Amniotic epithelial cell (primary cell): ENCODE results near the gene EBF3.

ENCODE experiments used
- DNase-seq: peaks from one replicate; pipeline ENCODE4 v3.0.0-alpha.2; 2010; ENCODE audit warnings: low read depth

The EBF3 gene

DNA sequence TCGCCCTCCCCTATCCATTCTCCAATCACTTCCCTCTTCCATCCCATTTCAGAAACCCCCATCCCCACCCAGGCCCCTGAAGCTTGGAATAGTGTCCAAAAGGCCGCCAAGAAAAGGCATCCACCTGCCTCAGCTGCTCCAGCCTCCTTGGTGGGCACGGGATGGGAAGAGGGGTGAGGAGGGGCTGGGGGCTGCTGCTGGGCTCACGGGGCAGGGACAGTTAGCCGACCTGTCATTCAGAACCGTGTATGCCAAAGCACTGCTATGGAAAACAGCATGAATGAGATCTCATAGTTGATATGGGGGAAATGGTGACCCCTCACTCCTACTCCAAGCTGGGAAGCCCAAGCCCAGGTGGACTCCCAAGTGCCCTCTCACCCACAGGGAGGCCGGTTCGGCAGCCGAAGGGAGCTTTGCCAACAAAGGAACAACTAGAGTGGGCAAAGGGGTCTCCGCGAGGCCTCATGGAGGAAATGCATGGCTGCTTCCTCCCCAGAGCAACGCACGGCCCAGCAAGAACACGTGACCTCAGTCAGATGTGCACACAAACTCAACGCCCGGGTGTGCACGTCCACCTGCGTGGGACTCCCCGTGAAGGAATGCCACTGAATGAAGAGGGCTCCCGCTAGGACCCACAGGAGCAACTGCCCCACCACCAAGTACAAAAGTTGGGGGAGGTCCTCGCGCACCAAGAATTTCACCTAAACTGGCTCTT is 52.5 kb downstream of the EBF3 start:
- no peak for DNase-seq

GRCh38 chr10:129910861-129911260 is 53.2 kb downstream of the EBF3 start:
- no peak for DNase-seq

DNA sequence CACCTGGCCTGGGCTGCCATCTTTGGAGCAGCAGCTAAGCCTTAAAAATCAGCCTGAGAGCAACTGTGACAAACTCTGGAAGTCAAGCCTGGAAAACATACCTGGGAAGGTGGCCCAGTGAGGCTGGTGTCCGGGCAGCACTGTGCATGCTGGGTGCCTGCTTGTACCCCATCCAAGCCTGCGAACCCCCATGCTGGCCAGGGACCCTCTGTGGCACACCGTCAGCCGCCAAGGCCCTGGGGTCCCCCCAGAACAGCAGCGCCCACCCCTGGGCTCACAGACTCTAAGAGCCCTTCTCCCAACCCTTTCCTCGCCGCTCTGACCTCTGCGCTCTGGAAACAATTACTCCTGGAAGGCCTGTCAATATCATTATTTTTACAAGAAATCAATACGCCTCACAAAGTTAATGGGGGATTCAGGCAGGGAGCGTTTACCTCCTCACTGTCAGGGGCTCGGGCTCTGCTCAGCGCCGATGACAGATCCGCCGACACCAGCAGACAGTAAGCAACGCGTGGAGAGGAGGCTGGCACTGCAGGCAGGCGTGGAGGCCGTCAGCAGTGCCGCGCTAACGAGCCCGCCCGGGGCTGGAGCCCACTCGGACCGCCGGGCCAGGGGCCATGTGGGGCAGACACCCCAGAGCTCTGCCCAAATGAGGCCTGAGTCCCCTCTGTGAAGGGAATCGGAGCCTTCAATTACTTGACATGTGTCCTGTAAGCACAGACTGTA is 54.4 kb downstream of the EBF3 start:
- no peak for DNase-seq

GRCh38 chr10:129909080-129909479 is 55.0 kb downstream of the EBF3 start:
- DNase-seq: no peak

GRCh38 chr10:129908406-129908805 is 55.7 kb downstream of the EBF3 start:
- no peak for DNase-seq

DNA sequence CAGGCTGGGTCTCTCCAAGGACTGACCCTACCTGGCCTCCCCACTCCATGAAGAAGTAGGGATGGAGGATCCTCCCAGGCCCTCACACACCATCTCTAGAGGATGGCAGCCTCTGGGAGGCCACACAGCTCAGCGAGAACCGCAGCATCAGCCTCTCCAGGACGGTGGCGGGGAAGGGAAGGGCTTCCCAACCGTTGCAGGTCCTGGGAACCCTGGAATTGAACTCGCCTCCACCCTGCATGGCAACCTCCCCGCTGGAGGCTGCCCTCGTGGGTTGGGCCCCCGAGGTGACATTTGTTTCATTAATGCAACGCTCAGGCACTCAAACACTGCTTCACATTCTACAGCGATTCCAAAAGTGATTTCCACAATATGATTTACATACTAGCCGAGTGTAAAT is 58.5 kb downstream of the EBF3 start:
- no peak for DNase-seq

DNA sequence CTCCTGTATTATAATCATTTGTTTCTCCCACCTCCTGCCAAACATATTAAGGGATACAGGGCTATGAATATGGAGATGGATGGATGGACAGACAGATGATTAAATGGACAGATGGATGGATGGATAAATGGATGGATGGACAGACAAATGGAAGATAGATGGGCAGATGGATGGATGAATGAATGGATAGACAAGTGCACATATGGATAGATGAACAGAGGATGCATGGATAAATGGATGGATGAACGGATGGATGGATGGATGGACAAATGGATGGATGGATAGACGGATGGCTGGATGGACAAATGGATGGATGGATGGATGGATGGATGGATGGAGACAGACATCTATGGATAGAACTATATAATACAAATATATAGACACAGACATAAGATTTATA is 59.8 kb downstream of the EBF3 start:
- no peak for DNase-seq

DNA sequence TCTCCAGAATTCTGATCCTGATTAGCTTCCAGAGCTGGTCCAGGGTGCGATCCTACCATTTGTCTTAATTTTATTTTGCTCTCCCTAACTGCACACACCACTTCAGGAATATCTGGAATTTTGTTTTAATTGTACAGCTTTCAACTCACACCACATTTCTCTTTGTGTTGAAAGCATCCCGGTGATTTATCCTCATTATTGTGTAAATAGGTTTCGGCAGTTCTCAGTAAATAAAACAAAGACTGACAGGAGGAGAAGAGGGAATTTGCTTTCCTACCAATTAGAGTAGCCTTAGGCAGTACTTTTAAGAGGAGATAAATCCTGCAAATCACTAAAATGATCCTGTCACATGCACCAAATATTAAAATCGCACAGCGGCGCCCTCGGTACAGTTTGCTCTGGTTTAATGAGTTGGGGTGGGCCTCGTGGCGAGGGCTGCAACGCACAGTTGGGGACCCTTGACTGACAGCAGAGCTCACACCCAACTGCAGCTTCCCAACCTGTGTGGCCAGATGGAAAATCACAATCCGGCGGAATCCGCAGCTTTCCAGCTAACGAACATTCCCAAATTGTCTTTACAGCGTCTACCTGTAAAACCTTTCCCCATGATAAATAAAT is 62.6 kb downstream of the EBF3 start:
- no peak for DNase-seq

DNA sequence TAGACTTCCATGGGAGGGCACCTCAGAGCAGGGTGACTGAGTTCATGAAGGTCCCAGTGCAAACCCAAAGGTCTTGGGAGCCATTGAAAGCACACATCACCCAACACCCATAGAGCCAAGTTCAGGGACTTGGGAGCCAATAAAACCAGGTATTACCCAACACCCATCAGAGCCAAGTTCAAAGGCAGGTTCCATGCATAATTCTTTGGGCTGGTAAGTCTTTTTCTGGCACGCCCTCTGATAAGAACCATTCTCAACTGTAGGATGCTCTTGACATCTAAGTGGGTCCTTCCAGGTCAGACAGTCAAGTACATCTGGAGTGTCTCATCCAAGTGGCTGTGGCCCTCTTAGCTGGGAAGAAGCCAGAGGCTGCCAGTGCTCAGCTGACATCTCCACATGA is 63.2 kb downstream of the EBF3 start:
- no peak for DNase-seq

- no peak for DNase-seq
Measured at GRCh38 chr10:129899276-129900130, 64.6 kb downstream of the EBF3 start.

DNA sequence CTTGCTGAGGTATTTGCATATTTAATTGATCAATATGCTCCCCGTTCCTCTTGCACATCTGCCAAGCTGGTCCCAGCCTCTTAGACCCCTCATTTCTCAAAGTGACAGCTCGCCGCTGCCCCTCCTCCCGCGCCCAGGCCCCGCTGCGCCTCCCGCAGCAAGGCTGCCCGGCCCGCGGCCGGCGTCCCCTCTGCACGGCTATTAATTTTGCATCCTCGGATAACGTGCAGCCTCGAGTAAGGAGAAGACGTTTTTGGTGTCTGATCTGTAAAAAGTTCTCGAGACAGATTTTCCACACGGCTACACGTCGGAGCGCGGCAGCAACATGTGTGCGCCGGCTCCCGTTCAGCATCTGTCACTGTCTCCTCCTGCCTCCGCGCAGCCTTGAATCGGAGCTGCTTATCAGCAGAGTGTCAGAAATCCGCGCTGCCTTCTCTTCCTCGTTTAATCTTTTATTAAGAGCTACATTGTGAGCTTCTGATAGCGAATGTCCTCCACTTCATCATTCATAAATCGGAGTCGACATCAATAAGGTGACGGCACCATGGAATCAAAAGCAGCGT is 65.3 kb downstream of the EBF3 start:
- DNase-seq: no peak

DNA sequence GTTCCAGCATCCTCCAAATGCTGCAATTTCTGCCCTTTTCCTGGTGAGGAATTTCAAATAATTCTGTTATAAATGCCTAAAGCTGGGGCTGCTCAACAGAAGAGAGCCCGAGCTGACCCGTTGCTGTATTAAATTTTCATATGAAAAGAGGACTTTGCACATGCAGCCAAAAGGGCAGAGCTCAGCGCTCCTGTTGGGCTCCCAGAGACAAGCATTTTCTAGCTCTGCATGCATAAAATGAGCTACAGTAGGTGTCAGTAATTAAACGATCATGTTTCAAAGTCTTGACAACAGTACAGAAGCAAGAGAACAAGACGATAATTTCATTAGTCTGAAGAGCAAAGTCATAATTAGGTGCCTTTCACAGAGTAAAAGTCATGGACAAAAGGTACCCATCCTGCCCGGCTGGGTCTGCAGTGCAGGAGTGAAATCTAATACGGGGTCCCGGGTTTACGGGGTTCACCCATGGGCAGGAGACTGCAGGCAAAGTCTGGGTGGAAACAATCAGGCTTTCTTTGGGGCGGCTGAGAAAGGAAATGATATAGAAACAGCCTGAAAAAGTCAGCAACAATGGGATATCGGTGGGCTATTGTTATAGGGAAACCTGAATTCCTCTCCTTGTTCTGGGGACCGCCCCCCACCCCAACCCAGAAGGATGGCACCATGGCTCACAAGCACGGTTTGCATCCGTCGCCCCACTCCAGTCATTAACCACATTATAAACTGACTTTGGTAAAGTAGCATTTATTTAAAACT is 66.0 kb downstream of the EBF3 start:
- DNase-seq: no peak

- DNase-seq: no peak
Measured at GRCh38 chr10:129896860-129897200, 67.2 kb downstream of the EBF3 start.

GRCh38 chr10:129896136-129896859 is 67.8 kb downstream of the EBF3 start:
- DNase-seq: no peak

GRCh38 chr10:129895811-129896135 is 68.3 kb downstream of the EBF3 start:
- DNase-seq: no peak

- DNase-seq: no peak
Measured at GRCh38 chr10:129894698-129895097, 69.4 kb downstream of the EBF3 start.

DNA sequence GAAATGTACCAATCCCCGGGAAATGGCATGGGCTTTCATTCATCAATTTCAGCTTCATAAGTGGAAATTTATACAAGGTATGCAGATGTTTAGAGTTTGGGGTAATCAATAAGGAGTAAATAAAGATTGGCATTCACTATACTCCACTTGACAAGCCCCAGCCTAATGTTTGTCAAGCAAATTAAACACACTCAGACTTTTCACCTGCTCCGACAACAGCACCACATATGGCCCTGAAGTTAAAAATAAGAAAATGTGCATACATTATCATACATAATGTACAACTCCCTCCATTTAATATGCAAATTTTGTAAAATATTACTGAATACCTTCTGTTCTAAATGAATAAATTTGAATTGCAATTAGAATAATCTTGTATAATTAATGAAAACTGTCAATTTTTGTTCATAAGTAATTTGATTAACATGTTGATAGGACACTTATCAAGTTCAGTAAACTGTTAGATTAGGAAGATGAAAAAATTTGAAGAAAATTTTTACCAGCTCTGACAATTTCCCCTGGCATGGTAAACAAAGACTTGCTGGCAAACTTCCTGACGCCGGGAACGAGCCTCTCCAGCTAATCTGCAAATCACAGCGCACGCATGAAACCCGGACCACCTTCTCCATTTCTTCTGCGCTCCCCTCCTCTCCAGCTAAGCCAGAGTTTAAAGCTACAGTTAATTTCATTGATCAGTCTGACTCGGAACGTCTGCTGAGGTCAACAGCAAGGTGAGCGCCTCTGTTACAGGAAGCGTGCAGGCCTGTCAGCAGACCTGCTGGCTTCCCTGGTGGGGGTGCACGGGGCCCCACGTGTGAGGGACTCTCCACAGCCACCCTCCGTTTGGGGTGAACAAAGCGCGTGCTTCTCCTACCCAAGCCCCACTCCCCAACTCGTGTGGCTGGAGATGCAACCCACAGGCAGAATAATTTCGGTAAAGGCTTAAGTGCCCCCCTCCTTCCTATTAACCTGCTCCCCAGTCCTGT is 70.7 kb downstream of the EBF3 start:
- no peak for DNase-seq

DNA sequence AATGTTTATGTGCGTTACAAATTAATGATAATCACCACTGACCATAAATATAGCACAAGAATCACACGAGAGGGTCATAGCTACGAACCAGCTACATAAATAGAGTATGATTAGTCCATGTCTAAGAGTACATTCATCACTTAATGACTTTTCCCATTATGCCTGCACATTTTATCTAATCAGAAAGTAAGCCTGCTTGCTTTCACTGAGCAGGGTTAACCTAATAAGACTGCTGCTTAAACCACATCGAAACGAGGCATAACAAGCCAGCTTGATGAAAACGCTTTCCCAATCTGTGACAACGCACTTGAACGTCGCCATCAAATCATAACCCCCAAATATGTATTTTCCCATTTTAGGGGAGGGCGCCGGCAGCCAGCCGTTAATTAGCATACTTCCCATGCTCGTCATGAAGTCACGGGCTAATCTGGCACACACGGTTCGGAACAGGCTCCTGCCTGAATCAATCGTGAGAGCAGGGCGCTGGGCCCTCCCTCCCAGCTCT is 71.5 kb downstream of the EBF3 start:
- no peak for DNase-seq

GRCh38 chr10:129891806-129892205 is 72.3 kb downstream of the EBF3 start:
- DNase-seq: no peak
